Measurements from ENCODE around the gene AKAP1.
A peak's percentile ranks its signal among the peaks of the same experiment; 100 is the strongest.

AKAP1 gene

DNA sequence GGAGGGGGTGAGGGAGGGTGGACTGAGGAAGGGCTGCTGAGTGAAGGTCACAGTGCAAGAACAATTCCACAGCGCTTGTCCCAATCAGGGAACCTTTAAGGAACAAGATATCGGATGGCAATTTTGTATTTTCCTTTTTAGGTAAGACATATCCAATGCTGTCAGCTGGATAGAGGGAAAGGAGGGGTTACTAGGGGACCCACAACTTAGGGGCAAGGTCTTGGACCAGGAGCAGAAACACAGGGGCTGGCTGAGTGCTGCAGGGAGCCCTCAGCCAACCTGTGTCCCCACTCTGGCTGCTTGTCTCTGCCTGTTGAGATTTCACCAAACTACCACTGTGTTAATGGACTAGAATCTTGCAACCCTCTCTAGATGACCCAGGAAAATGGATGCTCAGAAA is 47.6 kb downstream of the AKAP1 start:
- no peak for DNase-seq

- DNase-seq: no peak
These were observed 48.4 kb downstream of the AKAP1 start for GRCh38 chr17:57133486-57133885.

DNA sequence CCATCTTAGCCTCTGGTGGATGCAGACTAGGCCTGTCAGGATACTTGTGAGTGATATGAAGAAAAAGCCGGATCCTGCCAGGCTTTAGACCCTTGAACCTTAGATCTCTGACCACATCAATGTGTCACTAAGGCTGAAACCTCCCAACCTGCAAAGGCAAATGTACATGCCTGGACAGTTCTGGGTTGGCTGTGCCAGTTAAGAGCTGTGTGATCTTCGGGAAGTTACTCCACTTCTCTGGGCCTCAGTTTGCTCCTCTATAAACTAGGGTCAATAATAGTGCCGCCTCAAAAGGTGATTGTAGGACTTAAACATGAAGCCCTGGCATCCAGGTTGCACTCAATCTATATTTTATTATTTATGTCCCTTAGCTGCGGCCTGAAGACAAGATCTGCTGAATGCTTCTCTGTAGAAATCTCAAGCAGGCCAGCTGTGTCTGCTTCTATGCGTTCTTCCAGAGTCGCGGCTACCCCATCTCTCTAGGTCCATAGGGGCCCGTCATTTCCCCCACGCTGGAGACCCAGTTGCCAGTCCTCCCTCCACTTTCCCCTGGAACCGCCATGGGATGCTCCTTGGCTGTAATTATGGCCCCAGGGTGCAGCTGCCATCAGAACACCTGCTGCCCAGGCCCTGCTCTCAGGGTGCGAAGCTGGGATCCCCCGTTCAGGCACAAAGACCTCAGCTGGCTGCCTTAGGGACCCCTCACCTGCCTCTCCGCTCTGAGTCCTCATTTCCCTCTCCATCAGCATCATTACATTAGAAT is 50.2 kb downstream of the AKAP1 start:
- DNase-seq: no peak

DNA sequence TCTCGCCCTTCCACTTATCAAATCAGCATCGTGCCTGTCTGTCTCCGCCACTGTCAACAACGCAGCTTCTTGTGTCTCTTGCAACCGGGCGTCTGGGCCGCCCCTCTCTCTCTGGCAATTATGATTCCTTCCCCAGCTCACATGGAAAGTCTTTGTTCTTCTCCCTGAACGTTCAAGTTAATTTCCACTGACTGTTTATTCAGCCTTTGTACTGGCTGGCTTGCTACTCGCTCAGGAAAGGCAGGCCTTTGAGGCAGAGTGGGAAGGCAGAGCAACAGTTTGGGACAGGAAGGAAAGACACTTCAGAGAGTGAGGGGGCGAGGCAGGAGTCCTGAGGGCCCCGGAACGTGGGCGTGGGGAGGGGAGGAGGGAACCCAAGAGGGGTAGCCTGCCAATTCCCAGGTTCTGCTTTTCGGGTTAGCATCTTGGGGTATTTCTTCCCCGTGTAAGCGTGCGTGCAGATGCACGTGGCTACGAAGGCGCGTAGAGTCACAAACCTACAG is 50.8 kb downstream of the AKAP1 start:
- DNase-seq: no peak

DNA sequence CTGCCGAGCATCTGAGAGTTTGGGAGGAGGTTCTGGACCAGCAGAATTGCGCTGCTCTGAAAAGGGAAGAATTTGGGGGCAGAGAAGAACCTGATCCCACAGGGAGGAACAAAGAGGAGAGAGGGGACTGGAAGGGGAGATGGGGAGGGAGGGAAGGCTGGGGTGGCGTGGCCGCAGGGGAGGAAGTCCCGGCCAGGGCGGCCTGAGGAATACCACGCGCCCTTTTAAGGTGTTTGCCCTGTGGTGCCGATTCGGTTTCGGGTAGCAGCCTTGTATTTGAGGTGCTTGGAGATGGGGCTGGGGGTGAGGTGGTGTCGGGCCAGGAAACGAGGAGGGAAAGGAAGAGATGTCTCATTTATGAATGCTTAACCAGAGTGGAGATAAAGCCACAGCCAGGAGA is 51.3 kb downstream of the AKAP1 start:
- no peak for DNase-seq

- DNase-seq: no peak
These were observed 53.2 kb downstream of the AKAP1 start for GRCh38 chr17:57138030-57138911.

- DNase-seq: no peak
These were observed 54.0 kb downstream of the AKAP1 start for GRCh38 chr17:57138956-57139576.

DNA sequence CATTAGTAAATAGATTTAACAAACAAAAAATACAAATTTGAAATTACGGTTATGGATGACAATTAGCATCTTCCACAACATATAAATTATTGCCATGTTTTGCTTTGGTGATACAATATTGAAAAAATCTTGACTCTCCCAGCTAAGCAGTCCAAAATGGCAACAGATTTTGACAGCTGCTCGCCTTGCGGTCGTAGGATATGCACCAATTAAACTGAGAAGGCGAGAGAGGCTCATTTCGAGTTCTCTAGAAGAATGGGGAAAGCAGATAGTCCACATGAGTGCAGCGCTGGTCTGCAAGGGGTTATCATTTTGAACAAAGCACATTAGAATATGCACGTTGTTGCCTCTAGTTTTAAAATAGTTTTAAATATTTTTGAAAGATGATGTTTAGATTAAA is 55.3 kb downstream of the AKAP1 start:
- DNase-seq: no peak

- DNase-seq: peak; percentile 22
These were observed 57.9 kb downstream of the AKAP1 start for GRCh38 chr17:57142925-57143324.

GRCh38 chr17:57143361-57143760 is 58.3 kb downstream of the AKAP1 start:
- DNase-seq: no peak

DNA sequence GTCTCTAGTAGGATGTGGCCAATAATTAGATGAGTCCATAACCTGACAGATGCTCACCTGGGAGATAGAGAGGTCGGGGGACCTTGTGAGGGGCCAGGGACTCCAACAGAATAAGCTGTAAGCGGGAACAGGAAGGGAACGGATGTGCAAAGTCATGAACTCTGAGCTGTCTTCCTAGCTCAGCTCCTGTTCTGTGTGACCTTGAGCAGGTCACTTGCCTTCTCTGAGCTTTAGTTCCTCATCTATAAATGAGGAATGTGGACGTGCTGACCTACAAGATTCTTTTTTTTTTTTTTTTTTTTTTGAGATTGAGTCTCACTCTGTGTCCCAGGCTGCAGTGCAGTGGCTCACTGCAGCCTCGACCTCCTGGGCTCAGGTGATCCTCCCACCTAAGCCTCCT is 58.9 kb downstream of the AKAP1 start:
- DNase-seq: no peak

- DNase-seq: no peak
These were observed 59.5 kb downstream of the AKAP1 start for GRCh38 chr17:57144567-57144966.

DNA sequence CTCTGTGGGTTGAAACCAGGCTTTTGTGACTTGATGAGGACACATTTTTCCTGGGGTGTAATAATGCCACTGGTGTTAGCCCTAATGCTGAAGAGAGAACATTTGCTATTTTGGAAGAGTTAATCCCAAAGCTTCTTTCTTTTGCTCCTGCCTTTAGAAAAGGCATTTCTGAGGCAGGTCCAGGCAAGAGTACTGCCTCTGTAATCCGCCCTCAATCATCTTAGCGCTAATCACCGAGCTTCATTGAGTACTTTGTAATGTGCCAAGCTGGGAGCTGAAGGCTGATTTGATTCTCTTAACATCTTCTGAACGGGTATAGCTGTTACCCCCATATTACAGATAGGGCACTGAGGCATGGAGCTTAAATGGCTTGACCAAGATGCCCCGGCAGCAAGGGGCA is 60.3 kb downstream of the AKAP1 start:
- no peak for DNase-seq

GRCh38 chr17:57146273-57146672 is 61.2 kb downstream of the AKAP1 start:
- DNase-seq: no peak

GRCh38 chr17:57151798-57152197 is 66.8 kb downstream of the AKAP1 start:
- no peak for DNase-seq

GRCh38 chr17:57152967-57153528 is 68.0 kb downstream of the AKAP1 start:
- no peak for DNase-seq

GRCh38 chr17:57154921-57155320 is 69.9 kb downstream of the AKAP1 start:
- DNase-seq: no peak

- no peak for DNase-seq
These were observed 73.3 kb downstream of the AKAP1 start for GRCh38 chr17:57158325-57158724.

DNA sequence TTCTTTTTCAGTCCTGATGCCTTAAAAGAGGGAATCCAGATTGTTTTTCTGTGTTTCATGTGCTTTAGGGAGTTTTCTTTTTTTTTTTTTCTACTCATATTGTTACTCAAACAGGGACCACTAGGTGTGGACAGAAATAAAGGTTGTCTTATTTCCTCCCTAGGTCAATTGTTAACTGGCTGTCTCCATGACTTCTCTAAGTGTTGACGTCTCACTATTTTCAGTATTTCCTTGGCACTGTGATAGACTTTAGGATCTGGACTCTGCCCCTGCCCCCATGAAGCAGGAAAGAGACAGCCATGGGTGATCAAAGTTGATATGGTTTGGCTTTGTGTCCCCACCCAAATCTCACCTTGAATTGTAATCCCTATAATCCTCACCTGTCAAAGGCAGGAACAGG is 73.7 kb downstream of the AKAP1 start:
- DNase-seq: no peak

DNA sequence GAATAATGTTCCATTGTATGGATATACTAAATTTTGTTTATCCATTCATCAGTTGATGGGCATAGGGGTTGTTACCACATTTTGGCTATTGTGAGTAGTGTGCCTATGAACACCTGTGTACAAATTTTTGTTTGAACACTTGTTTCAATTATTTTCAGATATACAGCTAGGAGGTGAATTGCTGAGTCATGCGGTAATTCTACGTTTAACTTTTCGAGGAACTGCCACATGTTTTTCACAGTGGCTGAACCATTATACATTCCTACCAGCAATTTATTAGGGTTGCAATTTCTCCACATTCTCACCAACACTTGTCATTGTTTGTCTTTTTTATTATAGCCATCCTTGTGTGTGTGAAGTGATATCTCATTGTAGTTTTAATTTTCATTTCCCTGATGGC is 75.6 kb downstream of the AKAP1 start:
- DNase-seq: no peak

- DNase-seq: no peak
These were observed 79.8 kb downstream of the AKAP1 start for GRCh38 chr17:57164814-57165213.

DNA sequence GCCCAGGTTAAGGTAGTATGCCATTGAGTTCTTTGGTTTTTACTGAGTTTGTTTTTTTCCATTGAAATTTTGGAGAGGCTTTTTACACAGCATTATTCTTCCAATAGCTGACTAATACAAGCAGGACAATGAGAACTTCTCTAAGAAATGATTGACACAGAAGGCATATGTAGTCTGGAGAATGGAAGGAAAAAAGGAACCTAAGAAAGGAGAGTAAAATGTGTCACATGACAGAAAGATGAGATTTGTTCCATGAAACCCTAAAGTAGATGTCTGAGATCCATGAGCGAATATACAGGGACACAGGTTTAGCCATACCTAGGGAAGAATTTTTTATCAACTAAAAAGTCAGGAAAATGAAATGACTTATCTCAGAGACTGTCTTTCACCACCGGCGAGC is 80.7 kb downstream of the AKAP1 start:
- no peak for DNase-seq

DNA sequence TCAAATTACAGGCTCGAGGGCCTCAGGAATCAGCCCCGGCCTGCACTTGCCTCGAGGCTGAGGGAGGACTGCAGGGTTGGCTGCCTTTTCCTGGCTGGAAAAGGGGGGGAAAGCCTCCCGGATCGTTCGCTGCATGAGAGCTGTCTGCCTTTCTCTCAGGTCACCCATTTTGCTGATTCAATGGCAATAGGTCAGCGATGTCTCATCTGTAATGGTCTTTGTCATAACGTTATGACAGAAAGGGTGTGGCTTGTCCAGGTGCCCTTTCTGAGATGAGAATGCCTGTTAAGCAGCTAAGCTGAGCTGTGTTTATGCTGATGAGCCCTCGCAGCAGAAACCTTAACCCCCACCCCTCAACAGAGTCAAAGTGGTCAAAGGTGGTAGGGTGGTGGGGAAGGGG is 81.8 kb downstream of the AKAP1 start:
- DNase-seq: no peak

All from EL (cell line).